Measurements from ENCODE around the gene SSNA1. TPM values are rescaled to one million over a fixed set of nuclear protein-coding genes. Genes with fewer than 3 reads are reported as not detected.

The SSNA1 gene
- total RNA-seq, 1 donor: 59.7 TPM

DNA sequence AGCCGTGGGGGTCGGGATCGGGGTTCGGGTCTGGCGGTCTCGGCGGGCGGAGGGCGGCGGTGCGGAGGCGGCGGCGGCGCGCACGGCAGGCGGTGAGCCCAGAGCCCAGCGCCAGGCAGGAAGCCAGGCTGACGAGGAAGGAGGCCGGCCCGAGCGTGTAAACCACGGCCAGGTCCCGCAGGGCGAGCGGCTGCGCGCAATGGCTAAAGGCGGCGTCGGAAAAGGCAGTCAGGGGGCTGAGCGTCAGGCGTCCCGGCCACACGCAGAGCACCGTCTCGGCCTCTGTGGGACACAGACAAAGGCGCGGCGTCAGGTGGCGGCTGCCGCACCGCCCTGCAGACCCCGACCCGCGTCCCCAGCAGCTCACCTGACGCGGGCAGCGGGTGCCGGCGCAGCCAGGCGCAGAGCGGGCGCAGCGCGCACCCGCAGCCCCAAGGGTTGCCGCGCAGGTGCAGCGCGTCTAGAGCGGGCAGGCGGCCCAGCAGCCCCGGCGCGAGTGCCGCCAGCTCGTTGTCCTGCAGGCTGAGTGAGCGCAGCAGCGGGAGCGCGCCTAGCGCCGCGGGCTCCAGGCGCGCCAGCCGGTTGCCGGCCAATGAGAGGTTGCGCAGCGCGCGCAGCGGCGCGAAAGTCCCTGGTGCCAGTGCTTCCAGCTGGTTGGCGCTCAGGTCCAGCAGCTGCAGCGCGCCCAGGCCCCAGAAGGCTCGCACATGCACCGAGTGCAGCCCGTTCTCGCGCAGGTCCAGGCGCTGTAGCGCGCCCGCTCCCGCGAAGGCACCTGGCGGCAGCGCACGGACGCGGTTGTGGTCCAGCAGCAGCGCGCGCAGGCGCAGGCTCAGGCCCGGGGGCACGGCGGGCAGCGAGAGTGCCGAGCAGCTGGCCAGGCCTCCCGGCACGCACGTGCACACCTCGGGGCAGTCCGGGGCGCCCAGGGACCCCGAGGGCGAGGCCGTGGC, 19.3 kb upstream of the SSNA1 start:
- peak; percentile 97 for DNase-seq (ENCODE audit: insufficient read length, low spot score, missing footprints)
- Histone ChIP-seq H3K79me2 (ENCODE audit: insufficient read depth, low read length) (no peaks in the 10 kb centered on the region), H4K20me1 (ENCODE audit: insufficient read depth, low read length) (no peaks in the 10 kb centered on the region), H3K4me1 (ENCODE audit: insufficient read depth, low read length) (no peaks in the 10 kb centered on the region), H3K27ac (ENCODE audit: low read depth, low read length) (no peak overlapping the region), H3K27me3 (ENCODE audit: insufficient read depth, low read length) (peaks cover 53% of the 10 kb centered on the region), H3K9me3 (ENCODE audit: low read depth, low read length) (no peaks in the 10 kb centered on the region), H2AFZ (ENCODE audit: low read length) (no peak overlapping the region), H3K4me2 (ENCODE audit: insufficient read depth, low read length) (no peak overlapping the region), H3K4me3 (ENCODE audit: insufficient read depth, low read length) (no peak overlapping the region), H3K36me3 (ENCODE audit: insufficient read depth, low read length) (no peaks in the 10 kb centered on the region)
- TF ChIP-seq, protein P1, sequence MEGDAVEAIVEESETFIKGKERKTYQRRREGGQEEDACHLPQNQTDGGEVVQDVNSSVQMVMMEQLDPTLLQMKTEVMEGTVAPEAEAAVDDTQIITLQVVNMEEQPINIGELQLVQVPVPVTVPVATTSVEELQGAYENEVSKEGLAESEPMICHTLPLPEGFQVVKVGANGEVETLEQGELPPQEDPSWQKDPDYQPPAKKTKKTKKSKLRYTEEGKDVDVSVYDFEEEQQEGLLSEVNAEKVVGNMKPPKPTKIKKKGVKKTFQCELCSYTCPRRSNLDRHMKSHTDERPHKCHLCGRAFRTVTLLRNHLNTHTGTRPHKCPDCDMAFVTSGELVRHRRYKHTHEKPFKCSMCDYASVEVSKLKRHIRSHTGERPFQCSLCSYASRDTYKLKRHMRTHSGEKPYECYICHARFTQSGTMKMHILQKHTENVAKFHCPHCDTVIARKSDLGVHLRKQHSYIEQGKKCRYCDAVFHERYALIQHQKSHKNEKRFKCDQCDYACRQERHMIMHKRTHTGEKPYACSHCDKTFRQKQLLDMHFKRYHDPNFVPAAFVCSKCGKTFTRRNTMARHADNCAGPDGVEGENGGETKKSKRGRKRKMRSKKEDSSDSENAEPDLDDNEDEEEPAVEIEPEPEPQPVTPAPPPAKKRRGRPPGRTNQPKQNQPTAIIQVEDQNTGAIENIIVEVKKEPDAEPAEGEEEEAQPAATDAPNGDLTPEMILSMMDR (IDR thresholded peaks at IDR 0.05; ENCODE audit: extremely low read depth, low read depth, low read length): no peak

DNA sequence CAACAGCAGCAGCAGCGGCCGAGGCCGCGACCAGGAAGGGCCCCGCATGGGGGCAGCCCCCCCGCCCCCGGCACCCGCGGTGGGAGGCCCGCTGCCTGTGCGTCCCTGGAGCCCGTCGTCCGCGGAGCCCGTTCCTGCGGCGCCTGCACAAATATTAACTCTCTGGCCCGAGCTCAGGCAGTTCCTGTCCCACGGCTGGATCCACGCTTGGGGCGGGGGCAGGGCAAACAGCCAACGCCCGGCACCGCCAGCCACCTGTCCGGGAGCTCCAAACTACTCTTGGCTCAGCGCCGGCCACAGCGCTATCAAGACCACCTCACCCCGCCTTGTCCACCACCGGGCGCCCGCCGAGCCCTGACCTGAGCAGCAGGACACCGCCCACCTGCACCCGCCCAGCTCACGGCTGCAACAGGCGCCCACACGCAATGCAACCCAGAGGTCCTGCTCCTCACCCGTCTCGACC, 18.5 kb upstream of the SSNA1 start, which contains the start of gene LRRC26:
Gene LRRC26, minus strand, starts transcription at position 156 of the 463 bp plus-strand sequence. Its CDS starts 108 bp downstream, at position 48.
- no peak within 1 kb of the TSS for H3K4me3 ChIP-seq (ENCODE audit: insufficient read depth, low read length)
- no peak within 1 kb of the TSS for H3K27ac ChIP-seq (ENCODE audit: low read depth, low read length)
- no peak within 1 kb of the TSS for H3K4me2 ChIP-seq (ENCODE audit: insufficient read depth, low read length)
- no peak for DNase-seq (ENCODE audit: insufficient read length, low spot score, missing footprints)
- H3K79me2 ChIP-seq (ENCODE audit: insufficient read depth, low read length): no peaks in the 10 kb centered on the region
- peaks cover 46% of the 10 kb centered on the region for H3K27me3 ChIP-seq (ENCODE audit: insufficient read depth, low read length)
- TF ChIP-seq, protein P1 (IDR thresholded peaks at IDR 0.05; ENCODE audit: extremely low read depth, low read depth, low read length): no peak
- no peaks in the 10 kb centered on the region for H4K20me1 ChIP-seq (ENCODE audit: insufficient read depth, low read length)
- H2AFZ ChIP-seq (ENCODE audit: low read length): no peak within 1 kb of the TSS
- H3K4me1 ChIP-seq (ENCODE audit: insufficient read depth, low read length): no peaks in the 10 kb centered on the region
- no peaks in the 10 kb centered on the region for H3K9me3 ChIP-seq (ENCODE audit: low read depth, low read length)
- H3K36me3 ChIP-seq (ENCODE audit: insufficient read depth, low read length): no peaks in the 10 kb centered on the region

DNA sequence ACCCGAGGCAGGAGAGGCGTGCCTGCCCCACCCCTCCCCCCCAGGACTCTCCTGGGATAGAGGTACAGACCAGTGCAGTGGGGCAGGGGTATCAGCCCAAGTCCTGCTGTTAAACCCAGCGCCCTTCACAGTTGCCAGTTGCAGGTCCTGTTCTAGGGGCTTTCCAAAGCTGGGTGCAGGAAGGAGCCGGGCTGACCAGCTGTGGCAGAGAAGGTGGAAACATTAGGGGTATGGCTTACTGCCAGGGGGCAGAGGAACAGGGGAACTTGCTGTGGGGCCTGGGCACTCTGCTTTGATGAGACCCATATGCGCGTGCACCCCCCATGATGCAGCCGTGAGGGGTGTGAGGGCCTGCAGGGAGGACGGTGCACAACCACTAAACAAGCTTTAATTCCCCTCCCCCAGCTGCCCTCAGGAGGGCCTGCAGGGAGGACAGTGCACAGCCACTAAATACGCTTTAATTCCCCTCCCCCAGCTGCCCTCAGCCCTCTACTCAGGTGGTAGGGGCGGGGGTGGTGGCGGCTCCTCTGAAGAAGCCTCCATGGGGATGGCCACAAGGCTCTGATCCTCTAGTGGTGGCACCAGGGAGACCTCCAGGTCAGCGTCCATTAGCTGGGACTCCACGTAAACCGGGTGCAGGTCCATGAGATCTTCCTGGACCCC, 17.9 kb upstream of the SSNA1 start:
- TF ChIP-seq, protein P1 (IDR thresholded peaks at IDR 0.05; ENCODE audit: extremely low read depth, low read depth, low read length): no peak
- H3K4me3 ChIP-seq (ENCODE audit: insufficient read depth, low read length): no peak overlapping the region
- peak; percentile 95 for DNase-seq (ENCODE audit: insufficient read length, low spot score, missing footprints)
- H3K4me2 ChIP-seq (ENCODE audit: insufficient read depth, low read length): no peak overlapping the region
- no peaks in the 10 kb centered on the region for H3K79me2 ChIP-seq (ENCODE audit: insufficient read depth, low read length)
- H3K9me3 ChIP-seq (ENCODE audit: low read depth, low read length): no peaks in the 10 kb centered on the region
- peaks cover 40% of the 10 kb centered on the region for H3K27me3 ChIP-seq (ENCODE audit: insufficient read depth, low read length)
- H3K4me1 ChIP-seq (ENCODE audit: insufficient read depth, low read length): no peaks in the 10 kb centered on the region
- no peaks in the 10 kb centered on the region for H3K36me3 ChIP-seq (ENCODE audit: insufficient read depth, low read length)
- no peak overlapping the region for H2AFZ ChIP-seq (ENCODE audit: low read length)
- H4K20me1 ChIP-seq (ENCODE audit: insufficient read depth, low read length): no peaks in the 10 kb centered on the region
- no peak overlapping the region for H3K27ac ChIP-seq (ENCODE audit: low read depth, low read length)
